Ammon's horn (tissue), 1 donor: ENCODE data around the gene IL20RA.
"Not testable (repeated sequence)": the region's sequence is repeated elsewhere in the genome, so short reads cannot be mapped to it uniquely, and the experiment has no call there.

Source experiments
- DNase-seq: peaks from one replicate; pipeline ENCODE4 v3.0.0-alpha.2; 2016; ENCODE audit warnings: low spot score

Gene IL20RA, protein sequence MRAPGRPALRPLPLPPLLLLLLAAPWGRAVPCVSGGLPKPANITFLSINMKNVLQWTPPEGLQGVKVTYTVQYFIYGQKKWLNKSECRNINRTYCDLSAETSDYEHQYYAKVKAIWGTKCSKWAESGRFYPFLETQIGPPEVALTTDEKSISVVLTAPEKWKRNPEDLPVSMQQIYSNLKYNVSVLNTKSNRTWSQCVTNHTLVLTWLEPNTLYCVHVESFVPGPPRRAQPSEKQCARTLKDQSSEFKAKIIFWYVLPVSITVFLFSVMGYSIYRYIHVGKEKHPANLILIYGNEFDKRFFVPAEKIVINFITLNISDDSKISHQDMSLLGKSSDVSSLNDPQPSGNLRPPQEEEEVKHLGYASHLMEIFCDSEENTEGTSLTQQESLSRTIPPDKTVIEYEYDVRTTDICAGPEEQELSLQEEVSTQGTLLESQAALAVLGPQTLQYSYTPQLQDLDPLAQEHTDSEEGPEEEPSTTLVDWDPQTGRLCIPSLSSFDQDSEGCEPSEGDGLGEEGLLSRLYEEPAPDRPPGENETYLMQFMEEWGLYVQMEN

DNA sequence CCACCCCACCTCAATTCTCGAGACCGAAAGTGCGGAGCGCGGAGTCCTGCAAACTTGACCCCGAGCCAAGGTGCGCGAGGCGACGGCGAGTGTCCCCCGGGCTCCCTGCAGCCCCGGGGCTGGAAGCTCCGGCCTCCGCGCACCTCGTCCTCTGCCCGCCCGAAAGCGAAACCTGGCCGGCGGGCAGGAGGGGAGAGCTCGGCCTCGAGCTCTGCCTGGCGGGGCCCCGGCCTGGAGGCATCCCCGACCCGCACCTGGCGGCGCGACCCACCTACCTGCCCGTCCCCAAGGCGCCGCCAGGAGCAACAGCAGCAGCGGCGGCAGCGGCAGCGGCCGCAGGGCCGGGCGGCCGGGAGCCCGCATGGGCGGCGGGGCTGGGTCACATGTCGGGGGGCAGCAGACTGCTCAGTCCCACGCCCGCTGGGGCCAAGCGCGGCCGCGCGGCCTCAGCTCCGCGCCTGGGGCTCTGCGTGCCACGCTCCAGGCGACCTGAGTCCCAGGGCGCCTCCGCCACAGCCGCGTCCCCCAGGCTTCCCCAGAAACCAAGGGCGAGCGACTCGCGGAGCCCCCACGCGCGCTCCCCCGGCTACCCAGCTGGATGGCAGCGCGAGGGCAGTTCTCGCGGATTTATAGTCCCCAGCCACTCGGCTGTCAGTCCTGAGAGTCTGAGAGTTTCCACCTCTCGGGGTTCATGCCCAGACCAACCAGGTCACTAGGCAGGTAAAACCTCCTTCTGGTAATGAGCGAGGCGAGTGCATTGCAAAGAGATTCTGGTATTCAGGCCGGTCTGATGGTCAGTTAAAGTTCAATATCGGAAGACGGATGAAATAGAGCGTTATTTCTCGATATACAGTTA lies at the start of gene IL20RA:
IL20RA (minus strand) TSS at position 600 of the 856 bp plus-strand sequence; CDS start at position 363, 237 bp downstream.
- DNase-seq: peak; percentile 3

DNA sequence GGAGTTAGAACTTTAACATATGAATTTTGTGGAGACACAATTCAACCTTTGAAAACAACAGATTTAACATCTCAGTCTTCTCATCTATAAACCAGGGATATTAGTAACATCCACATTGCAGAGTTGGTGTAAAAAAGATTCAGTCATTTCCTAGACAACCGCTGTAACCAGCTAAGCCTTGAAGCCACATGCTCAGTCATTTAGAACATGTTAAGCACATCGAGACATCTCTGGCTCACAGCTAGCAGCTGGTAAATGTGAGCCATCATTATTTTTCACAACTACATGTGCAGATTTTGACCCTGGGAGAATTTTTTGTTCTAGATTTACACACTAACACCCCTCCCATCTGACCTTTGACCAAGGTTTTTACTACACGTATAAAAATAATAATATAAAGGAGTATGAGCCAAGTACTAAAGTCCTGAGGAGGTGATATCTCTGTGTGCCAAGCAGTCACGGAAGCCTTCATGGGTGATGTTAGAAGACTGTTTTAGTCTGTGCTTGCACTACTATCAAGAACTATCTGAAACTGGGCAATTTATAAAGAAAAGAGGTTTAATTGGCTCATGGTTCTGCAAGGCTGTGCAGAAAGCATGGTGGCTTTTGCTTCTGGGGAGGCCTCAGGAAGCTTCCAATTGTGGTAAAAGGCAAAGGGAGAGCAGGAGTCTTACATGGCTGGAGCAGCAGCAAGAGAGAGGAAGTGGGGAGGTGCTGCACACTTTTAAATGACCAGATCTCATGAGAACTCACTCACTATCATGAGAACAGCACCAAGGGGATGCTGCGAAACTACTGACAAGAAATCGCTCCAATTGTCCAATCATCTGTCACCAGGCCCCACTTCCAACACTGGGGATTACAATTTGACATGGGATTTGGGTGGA lies 48.7 kb upstream of the IL20RA start:
- no peak for DNase-seq

DNA sequence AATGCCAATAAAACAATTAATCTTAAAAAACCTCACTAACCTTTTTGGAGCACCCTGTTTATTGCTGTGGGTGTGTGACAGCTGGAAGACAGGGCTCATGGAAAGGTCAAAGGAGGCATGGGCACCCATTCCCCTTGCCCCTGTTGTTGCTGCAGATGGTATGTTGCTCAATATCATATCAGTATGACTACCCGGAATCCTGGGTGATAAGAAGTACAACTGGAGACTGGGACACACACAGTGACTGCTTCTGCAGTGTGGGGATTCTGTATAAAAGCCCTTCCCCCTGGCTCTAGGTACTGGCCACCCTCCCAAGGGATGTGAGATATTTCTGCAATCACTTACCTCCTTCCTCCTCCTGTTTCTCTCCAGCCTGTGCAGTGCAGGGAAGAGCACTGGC lies 47.3 kb upstream of the IL20RA start:
- DNase-seq: no peak

DNA sequence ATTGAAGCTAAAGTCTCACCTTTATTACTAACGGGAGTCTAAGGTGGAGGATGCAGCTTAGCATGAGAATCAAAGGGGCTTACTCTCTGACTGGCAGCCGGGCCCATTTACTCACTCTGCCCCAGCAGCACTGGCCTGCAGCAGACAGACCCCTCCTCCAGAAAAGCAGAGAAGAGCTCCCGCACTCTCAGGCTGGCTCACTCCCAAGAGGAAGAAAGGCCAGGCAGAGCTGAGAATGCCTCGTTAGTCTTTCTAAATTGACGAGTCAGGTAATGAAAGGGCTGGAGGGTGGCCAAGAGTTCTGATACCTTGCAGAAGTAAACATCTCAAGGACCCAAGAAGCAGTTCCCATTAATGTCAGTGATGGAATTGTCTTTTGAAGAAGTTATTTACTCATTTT lies 44.5 kb upstream of the IL20RA start:
- DNase-seq: no peak

DNA sequence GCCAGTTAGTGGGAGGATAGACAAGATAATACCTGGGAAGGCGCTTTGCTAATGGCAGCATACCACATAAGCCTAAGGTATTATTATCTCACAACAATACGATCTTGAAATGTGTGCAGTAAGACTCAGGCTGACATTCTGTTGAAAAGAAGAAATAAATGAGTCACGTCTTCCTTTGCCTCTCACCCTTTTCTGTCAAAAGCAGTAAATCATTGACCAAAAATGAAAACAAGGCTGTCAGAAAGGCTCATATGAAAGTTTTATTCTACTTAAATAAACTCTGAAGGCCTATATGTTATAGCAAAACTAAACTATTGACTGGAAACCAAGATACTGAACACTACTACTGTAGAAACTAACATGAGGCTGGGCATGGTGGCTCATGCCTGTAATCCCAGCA lies 43.1 kb upstream of the IL20RA start:
- DNase-seq: no peak

DNA sequence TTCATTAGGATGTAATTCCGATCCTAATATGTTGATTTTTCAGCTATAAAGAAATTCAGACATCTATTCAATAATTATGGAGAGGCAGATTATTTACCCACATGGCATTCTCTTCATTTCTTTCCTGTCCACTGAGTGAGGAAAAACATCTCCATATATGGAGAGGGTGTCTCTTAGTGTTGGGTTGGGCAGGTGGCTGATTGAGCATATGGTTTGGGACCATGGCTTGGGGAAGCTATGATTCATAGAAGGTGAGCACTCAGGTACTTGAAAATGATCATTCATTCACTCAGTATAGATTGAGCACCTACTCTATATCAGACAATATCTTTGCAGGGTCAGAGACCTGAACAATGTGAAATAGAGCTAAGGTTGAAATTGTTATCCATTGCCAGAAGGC lies 41.3 kb upstream of the IL20RA start:
- no peak for DNase-seq

DNA sequence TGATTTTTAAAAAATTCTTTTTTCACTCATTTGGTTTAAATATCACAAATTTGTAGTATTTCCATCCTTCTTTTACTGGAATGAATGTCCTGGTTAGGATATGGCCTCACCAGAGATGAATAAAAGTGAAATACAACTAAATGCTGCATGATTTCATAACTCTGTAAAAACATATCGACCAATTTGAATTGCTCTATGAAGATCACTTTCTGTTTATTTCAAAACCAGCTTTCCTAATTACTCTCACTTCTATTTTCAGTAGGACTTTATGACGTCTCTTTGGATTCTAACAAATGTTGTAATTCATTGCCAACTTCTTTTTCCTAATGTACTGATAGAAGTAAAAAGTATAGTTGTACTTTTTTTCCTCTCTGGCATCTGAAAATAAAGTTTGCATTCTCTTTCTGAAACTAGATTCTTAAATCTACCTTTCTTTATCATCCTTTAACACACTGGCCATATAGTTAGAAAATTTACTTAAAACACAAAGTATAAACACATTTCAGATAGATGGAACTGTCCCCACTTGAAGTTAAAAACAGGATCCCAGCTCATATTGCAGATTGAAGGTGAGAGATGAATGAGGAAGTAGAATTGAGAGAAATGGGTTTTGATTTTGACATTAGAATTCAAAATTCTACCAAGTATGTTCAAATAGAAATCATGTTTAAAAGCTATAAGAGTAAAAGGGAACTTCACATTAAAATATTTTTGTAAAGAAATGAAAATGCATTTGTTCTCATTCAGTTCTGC lies 40.3 kb upstream of the IL20RA start:
- DNase-seq: no peak

DNA sequence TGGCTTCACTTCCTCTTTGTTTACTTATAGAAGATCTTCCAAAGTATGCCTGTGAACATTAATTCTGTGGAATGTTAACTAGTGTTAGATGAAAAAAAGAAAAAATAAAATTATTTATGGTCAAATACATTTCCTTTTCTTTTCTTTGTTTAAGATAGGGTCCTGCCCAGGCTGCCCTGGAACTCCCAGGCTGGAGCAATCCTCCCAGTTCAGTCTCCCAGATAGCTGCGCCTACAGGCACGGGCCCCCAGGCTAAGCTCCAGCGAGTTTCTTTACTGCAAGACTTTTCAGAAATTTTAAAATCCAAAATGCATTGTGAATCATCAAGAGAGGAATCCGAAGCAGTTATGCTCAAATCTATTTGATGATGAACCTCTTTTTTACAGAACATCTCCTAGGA lies 39.3 kb upstream of the IL20RA start:
- no peak for DNase-seq

DNA sequence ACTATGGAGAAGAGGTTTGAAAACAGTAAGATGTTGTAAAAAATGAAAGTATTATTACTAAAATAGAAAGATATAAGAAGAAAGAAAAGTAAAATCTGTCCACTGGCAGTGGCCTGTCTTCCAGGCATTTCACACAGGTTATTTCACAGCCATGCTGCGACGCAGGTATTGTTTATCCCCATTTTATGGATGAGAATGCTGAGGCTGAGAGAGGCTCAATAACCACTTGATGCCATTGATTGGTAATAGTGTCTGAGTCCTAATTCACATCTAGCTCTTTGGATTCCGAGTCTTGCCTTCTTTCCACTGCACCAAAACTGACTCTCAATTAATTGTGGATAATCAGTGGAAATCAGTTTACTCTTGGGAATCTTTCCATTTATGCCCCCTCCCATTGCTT lies 37.2 kb upstream of the IL20RA start:
- no peak for DNase-seq

DNA sequence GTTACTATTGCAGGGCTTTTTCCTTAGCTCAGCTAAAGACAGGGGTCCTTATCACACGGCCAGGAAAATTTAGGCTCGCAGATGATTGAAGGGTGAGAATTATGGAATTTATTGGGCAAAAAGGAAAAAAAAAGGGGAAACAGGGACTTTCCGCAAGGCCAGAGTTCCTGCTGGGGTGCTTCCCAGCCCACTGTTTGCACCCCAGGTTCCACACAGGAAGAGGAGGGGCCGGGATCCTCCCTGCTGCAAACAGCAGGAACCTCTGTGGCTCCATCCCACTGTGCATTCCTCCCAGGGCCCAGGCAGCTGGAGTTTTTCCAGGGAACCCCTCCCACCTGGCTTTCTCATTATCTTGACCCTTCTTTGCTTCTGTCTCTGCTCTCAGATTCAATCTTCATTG lies 35.9 kb upstream of the IL20RA start:
- DNase-seq: no peak

DNA sequence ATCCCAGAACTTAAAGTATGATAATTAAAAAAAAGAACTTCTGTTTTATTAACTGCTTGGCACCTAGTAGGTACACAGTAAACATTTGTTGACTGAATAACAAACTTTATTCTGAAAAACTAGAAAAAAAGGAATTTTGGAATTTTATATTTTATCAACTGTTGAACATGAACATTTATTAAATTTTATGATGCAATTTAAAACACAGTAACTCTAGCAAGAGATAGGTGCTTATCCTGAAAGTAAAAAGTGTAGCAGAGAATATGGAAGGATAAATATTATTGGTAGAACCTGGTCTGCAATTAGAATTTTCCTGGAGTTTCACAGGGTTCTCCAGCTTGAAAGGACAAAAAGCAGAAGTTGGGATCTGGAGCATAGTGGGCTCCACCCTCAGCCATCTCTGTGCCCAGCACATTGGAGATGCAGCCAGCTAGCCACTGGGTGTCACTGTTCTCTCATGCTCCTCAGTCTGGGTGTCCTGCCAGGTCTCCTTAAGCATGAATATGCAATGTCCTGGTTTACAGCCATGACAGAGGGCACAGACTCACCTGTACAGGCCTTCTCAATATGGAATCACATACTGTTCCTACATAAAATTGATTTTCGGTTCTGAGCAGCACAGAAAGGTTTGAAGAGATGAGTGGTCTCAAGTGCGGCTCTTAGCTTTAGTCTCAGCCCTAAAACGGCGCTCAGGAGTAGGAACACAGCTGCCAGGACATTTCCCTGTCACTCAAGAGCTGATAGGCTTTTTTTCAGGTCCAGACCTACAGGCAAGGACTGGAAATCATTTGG lies 31.7 kb upstream of the IL20RA start:
- DNase-seq: peak; percentile 84

DNA sequence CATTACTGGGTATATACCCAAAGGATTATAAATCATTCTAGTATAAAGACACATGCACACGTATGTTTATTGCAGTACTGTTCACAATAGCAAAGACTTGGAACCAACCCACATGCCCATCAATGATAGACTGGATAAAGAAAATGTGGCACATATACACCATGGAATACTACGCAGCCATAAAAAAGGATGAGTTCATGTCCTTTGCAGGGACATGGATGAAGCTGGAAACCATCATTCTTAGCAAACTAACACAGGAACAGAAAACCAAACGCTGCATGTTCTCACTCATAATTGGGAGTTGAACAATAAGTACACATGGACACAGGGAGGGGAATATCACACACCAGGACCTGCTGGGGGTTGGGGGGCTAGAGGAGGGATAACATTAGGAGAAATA lies 31.0 kb upstream of the IL20RA start:
- DNase-seq: not testable (repeated sequence)

DNA sequence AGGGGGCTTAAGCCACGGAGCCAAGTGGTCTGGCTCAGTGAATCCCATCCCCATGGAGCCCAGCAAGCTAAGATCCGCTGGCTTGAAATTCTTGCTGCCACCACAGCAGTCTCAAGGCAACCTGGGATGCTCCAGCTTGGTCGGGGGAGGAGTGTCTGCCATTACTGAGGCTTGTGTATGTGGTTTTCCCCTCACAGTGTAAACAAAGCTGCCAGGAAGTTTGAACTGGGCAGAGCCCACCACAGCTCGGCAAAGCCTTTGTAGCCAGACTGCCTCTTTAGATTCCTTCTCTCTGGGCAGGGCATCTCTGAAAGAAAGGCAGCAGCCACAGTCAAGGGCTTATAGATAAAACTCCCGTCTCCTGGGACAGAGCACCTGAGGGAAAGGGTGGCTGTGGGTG lies 25.5 kb upstream of the IL20RA start:
- no peak for DNase-seq

DNA sequence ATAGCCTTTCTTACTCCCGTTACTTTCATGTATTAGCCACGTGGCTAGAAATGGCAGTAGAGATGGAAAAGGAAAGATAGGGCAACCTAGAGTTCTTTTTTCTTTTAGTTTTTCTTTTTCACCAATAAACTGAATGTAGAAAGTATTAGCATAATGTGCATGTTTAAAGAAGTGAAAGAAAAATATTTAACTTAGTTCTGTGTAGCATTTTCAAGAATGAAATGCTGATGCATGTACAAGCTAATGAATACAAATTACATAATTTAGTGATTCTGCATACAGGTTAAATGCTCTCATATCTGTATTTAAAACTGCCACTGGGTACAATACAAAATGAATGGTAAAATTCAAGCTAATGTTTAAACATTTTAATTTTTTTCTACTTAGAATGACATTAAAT lies 22.6 kb upstream of the IL20RA start:
- DNase-seq: no peak

DNA sequence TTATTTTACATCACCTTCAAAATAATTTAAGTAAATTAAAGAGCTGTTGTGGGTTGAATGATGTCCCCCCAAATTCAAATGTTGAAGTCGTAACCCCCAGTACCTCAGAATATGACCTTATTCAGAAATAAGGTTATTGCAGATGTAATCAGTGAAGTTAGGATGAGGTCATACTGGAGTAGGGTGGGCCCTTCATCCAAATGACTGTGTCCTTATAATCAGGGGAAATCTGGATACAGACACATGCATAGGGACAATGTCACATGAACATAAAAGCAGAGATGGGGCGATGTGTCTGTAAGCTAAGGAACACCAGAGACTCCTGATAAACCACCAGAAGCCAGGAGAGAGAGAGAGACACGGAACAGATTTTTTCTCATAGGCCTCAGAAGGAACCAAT lies 13.3 kb upstream of the IL20RA start:
- DNase-seq: no peak

DNA sequence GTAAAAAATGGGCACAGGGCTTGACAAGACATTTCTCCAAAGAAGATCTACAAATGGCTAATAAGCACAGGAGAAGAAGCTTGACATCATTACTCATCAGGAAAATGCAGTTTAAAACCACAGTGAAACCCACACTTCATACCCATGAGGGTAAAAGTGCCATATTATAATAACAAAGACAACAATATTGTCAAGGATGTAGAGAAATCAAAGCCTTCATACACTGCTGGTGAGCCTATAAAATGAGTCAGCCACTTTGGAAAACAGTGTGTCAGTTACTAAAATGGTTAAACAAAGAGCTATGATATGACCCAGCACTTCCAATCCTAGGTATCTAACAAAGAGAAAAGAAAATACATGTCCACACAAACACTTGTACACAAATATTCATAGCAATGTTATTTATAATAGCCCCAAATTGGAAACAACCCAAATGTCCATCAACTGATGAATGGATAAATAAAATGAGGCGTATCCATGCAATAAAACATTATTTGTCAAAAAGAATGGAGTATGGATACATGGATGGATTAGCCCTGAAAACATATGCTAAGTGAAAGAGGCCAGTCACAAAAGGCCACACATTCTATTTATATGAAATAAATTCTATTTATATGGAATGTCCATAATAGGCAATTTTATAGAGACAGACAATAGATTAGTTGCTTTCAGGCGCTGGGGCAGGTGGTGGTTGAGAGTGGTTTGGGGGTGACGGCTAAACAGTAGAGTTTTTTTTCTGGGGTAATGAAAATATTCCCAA lies 11.5 kb upstream of the IL20RA start:
- no peak for DNase-seq

DNA sequence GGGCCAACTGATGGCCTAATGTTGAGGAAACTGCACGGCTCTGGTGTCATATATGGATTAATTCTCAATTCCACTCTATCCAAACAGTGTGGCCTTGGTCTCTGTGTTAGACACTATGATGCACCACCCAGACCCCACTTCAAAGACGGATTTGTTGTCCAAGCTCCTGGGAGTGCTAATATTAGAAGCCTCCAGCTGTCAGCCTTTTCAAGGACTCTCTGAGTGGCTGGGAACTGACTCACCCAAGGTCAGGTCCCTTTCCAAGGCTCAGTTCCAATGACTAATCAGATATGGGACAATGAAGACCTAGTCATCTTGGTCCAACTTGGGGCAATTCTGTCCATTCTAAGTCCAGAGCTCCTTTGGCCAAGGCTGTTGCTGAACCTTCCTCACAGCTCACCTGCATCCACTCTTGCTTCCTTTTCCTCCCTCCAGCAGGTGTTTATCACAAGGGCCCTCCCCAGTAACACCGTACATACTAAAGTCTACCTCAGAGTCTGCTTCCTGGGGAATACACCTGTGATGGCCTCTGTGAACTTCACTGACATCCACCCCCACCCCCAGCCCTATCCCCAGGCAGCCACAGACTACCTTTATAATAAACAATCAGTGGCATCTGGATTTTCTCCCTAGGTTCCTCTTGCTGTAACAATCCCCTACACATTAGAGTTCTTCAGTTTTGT lies 7.2 kb upstream of the IL20RA start:
- no peak for DNase-seq

DNA sequence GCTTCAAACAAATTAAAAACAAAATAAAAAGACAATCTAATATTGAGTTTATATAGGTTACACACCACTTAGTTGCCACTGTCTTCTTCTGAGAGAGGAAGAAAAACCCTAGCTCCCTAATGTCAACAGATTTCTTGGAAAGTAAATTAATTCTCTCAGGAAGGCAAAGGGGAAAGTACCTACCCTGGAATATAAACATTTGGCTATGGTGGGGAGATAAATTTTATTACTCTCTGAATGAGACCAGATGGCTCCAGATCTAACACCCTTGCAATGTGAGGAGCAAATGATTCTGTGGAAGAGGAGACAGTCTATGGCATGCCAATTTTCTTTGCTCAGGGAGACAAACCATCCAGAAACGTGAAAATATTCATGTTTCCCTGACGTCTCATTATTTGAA lies 4.3 kb upstream of the IL20RA start:
- DNase-seq: peak; percentile 5

DNA sequence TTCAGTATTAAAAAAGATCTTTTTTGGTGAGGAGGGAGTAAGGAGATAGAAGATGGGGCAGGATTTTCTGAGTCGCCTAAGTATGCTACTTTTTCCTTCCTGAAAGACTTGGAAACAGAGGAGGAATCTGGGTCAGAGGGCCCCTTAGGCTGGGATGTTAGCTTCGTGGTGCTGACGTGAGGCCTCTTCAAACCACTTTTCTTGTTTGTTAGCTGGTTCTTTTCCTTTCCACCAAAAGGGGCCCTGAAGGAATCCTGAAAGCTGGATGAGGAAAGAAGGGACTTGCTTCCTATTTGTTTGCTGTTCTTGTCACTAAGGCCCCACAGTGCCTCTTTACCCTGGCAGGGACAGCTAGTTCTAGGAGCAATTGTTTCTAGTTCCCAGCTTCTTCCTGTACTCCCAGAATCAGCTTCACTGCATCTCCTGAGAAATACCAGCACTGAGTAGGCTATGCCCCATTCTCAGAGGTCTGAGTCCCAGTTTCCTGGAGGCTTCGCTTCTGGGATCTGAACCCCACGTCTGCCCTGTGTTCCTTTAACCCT lies 2.2 kb upstream of the IL20RA start:
- DNase-seq: no peak
